Stimulated activated CD4-positive, alpha-beta T cell treated with anti-CD3 and anti-CD28 coated beads, Interleukin-12 subunit alpha, Interleukin-12 subunit beta, amount 100 ng/mL, for 4 hours (primary cell): ENCODE measurements around the gene ITGBL1.
"Not testable (repeated sequence)": the region's sequence is repeated elsewhere in the genome, so short reads cannot be mapped to it uniquely, and the experiment has no call there.

Source experiments
- DNase-seq: peaks from one replicate; pipeline ENCODE4 v3.0.0-alpha.2; 2020

ITGBL1 gene

GRCh38 chr13:101514695-101515275, 62.3 kb downstream of the ITGBL1 start:
- DNase-seq: no peak

- DNase-seq: no peak
Measured at GRCh38 chr13:101515504-101515903, 63.0 kb downstream of the ITGBL1 start.

GRCh38 chr13:101516262-101516661, 63.8 kb downstream of the ITGBL1 start:
- DNase-seq: no peak

- DNase-seq: no peak
Measured at GRCh38 chr13:101520672-101521071, 68.2 kb downstream of the ITGBL1 start.

GRCh38 chr13:101521371-101521770, 68.9 kb downstream of the ITGBL1 start:
- DNase-seq: no peak

GRCh38 chr13:101522607-101523006, 70.1 kb downstream of the ITGBL1 start:
- no peak for DNase-seq

GRCh38 chr13:101523154-101524131, 71.0 kb downstream of the ITGBL1 start:
- DNase-seq: no peak

GRCh38 chr13:101527130-101527529, 74.7 kb downstream of the ITGBL1 start:
- DNase-seq: no peak

GRCh38 chr13:101529422-101529821, 76.9 kb downstream of the ITGBL1 start:
- DNase-seq: no peak

GRCh38 chr13:101530293-101530692, 77.8 kb downstream of the ITGBL1 start:
- no peak for DNase-seq

GRCh38 chr13:101535192-101535746, 82.8 kb downstream of the ITGBL1 start:
- no peak for DNase-seq

- no peak for DNase-seq
Measured at GRCh38 chr13:101536079-101536478, 83.6 kb downstream of the ITGBL1 start.

- not testable (repeated sequence) for DNase-seq
Measured at GRCh38 chr13:101544544-101544943, 92.1 kb downstream of the ITGBL1 start.

- no peak for DNase-seq
Measured at GRCh38 chr13:101544979-101545378, 92.5 kb downstream of the ITGBL1 start.

- DNase-seq: no peak
Measured at GRCh38 chr13:101545521-101545920, 93.0 kb downstream of the ITGBL1 start.

- DNase-seq: no peak
Measured at GRCh38 chr13:101552286-101552685, 99.8 kb downstream of the ITGBL1 start.

GRCh38 chr13:101552786-101553185, 100.3 kb downstream of the ITGBL1 start:
- DNase-seq: no peak

- no peak for DNase-seq
Measured at GRCh38 chr13:101554420-101555125, 102.1 kb downstream of the ITGBL1 start.

GRCh38 chr13:101555610-101556009, 103.1 kb downstream of the ITGBL1 start:
- no peak for DNase-seq

GRCh38 chr13:101556676-101557123, 104.2 kb downstream of the ITGBL1 start:
- DNase-seq: no peak

GRCh38 chr13:101565317-101565716, 112.8 kb downstream of the ITGBL1 start:
- DNase-seq: no peak

- DNase-seq: no peak
Measured at GRCh38 chr13:101567841-101568240, 115.4 kb downstream of the ITGBL1 start.

- no peak for DNase-seq
Measured at GRCh38 chr13:101569807-101570206, 117.3 kb downstream of the ITGBL1 start.
